Mammary epithelial cell (primary cell): ENCODE measurements around the gene DNAH10.

Source experiments
- EZH2 ChIP-seq: IDR thresholded peaks from 2 replicates; pipeline ENCODE4 v1.6.1; 2012; ENCODE audit warnings: low read length, inconsistent platforms, borderline replicate concordance
- TF ChIP-seq, protein P1 (sequence below), 2 donors: IDR thresholded peaks in 1 of 2; conservative IDR thresholded peaks in 1 of 2; 2 replicates each; pipeline ENCODE4 v1.5.1; 2011 to 2012; ENCODE audit warnings: inconsistent platforms in 2 of 2, low read length in 2 of 2, mild to moderate bottlenecking in 2 of 2, control low read depth in 1 of 2, low read depth in 1 of 2; ENCODE audit not compliant: insufficient read depth in 1 of 2; ENCODE audit errors: extremely low read depth in 1 of 2

DNA sequence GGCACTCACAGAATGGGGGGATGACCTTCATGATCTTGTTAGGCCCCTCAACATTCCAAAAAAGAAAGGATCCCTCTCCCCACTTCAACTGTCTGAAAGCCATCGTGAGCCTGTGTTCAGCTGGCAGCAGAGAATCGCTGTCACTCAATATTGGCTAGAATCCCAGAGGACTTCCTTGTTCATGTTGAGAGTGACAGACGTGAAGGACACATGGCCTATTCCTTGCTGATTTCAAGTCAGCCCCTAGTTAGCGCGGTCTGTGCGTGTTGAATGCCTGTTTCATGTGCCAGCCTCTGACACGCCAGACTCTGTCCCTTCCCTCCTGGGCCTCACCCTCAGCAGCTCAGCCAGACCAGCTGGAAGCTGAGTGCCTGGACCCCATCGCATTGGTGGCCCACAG is 43.1 kb downstream of the DNAH10 start:
- TF ChIP-seq, protein P1, sequence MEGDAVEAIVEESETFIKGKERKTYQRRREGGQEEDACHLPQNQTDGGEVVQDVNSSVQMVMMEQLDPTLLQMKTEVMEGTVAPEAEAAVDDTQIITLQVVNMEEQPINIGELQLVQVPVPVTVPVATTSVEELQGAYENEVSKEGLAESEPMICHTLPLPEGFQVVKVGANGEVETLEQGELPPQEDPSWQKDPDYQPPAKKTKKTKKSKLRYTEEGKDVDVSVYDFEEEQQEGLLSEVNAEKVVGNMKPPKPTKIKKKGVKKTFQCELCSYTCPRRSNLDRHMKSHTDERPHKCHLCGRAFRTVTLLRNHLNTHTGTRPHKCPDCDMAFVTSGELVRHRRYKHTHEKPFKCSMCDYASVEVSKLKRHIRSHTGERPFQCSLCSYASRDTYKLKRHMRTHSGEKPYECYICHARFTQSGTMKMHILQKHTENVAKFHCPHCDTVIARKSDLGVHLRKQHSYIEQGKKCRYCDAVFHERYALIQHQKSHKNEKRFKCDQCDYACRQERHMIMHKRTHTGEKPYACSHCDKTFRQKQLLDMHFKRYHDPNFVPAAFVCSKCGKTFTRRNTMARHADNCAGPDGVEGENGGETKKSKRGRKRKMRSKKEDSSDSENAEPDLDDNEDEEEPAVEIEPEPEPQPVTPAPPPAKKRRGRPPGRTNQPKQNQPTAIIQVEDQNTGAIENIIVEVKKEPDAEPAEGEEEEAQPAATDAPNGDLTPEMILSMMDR (conservative IDR thresholded peaks at IDR 0.05 in 1 of 2, IDR thresholded peaks at IDR 0.05 in 1 of 2; ENCODE audit: extremely low read depth in 1 of 2, insufficient read depth in 1 of 2, low read depth in 1 of 2, low read length in 2 of 2), result no peak
- TF ChIP-seq EZH2, result no peak
